ENCODE results near the gene SPATA31C1.

The SPATA31C1 gene

GRCh38 chr9:87880116-87880515 is 37.6 kb upstream of the SPATA31C1 start:
- no peak for DNase-seq (ENCODE audit: insufficient read length)
- TF ChIP-seq POLR2A (IDR thresholded peaks at IDR 0.05; ENCODE audit: low read depth, low read length) (no peak), TAF1 (IDR thresholded peaks at IDR 0.05; ENCODE audit: borderline replicate concordance, low read depth, low read length) (no peak), POLR2AphosphoS5 (IDR thresholded peaks at IDR 0.05; ENCODE audit: low read depth, low read length) (no peak)
- no peak for FAIRE-seq

GRCh38 chr9:87880683-87881082 is 37.1 kb upstream of the SPATA31C1 start:
- DNase-seq (ENCODE audit: insufficient read length) = no peak
- no peak for FAIRE-seq
- TF ChIP-seq TAF1 (IDR thresholded peaks at IDR 0.05; ENCODE audit: borderline replicate concordance, low read depth, low read length) (no peak), POLR2A (IDR thresholded peaks at IDR 0.05; ENCODE audit: low read depth, low read length) (no peak), POLR2AphosphoS5 (IDR thresholded peaks at IDR 0.05; ENCODE audit: low read depth, low read length) (no peak)

- DNase-seq (ENCODE audit: insufficient read length) = no peak
- TF ChIP-seq POLR2AphosphoS5 (IDR thresholded peaks at IDR 0.05; ENCODE audit: low read depth, low read length) = no peak
- no peak for TF ChIP-seq TAF1 (IDR thresholded peaks at IDR 0.05; ENCODE audit: borderline replicate concordance, low read depth, low read length)
- no peak for TF ChIP-seq POLR2A (IDR thresholded peaks at IDR 0.05; ENCODE audit: low read depth, low read length)
- FAIRE-seq = no peak
These were observed 35.1 kb upstream of the SPATA31C1 start, which contains the start of gene SPATA31E1 for GRCh38 chr9:87882627-87883026. TSS of gene SPATA31E1 (plus strand) at chr9:87882877. CDS start at chr9:87882892, 15 bp downstream.

GRCh38 chr9:87883274-87883673 is 34.5 kb upstream of the SPATA31C1 start:
- DNase-seq (ENCODE audit: insufficient read length) = no peak
- FAIRE-seq = no peak
- no peak for TF ChIP-seq TAF1 (IDR thresholded peaks at IDR 0.05; ENCODE audit: borderline replicate concordance, low read depth, low read length)
- TF ChIP-seq POLR2AphosphoS5 (IDR thresholded peaks at IDR 0.05; ENCODE audit: low read depth, low read length) = no peak
- no peak for TF ChIP-seq POLR2A (IDR thresholded peaks at IDR 0.05; ENCODE audit: low read depth, low read length)

- DNase-seq (ENCODE audit: insufficient read length) = no peak
- no peak for FAIRE-seq
- TF ChIP-seq TAF1 (IDR thresholded peaks at IDR 0.05; ENCODE audit: borderline replicate concordance, low read depth, low read length) = no peak
- TF ChIP-seq POLR2A (IDR thresholded peaks at IDR 0.05; ENCODE audit: low read depth, low read length) = no peak
- TF ChIP-seq POLR2AphosphoS5 (IDR thresholded peaks at IDR 0.05; ENCODE audit: low read depth, low read length) = no peak
These were observed 33.8 kb upstream of the SPATA31C1 start for GRCh38 chr9:87883990-87884389.

- FAIRE-seq (no peak), DNase-seq (ENCODE audit: insufficient read length) (no peak)
- TF ChIP-seq POLR2A (IDR thresholded peaks at IDR 0.05; ENCODE audit: low read depth, low read length) (no peak), TAF1 (IDR thresholded peaks at IDR 0.05; ENCODE audit: borderline replicate concordance, low read depth, low read length) (no peak), POLR2AphosphoS5 (IDR thresholded peaks at IDR 0.05; ENCODE audit: low read depth, low read length) (no peak)
These were observed 32.9 kb upstream of the SPATA31C1 start for GRCh38 chr9:87884578-87885459.

- DNase-seq (ENCODE audit: insufficient read length) = no peak
- TF ChIP-seq POLR2A (IDR thresholded peaks at IDR 0.05; ENCODE audit: low read depth, low read length) (no peak), TAF1 (IDR thresholded peaks at IDR 0.05; ENCODE audit: borderline replicate concordance, low read depth, low read length) (no peak), POLR2AphosphoS5 (IDR thresholded peaks at IDR 0.05; ENCODE audit: low read depth, low read length) (no peak)
- FAIRE-seq = no peak
These were observed 32.1 kb upstream of the SPATA31C1 start for GRCh38 chr9:87885484-87886189.

- DNase-seq (ENCODE audit: insufficient read length) = no peak
- TF ChIP-seq POLR2A (IDR thresholded peaks at IDR 0.05; ENCODE audit: low read depth, low read length) (no peak), TAF1 (IDR thresholded peaks at IDR 0.05; ENCODE audit: borderline replicate concordance, low read depth, low read length) (no peak), POLR2AphosphoS5 (IDR thresholded peaks at IDR 0.05; ENCODE audit: low read depth, low read length) (no peak)
- no peak for FAIRE-seq
These were observed 31.4 kb upstream of the SPATA31C1 start for GRCh38 chr9:87886210-87886932.

GRCh38 chr9:87886933-87887505 is 30.7 kb upstream of the SPATA31C1 start:
- DNase-seq (ENCODE audit: insufficient read length) (no peak), FAIRE-seq (no peak)
- no peak for TF ChIP-seq TAF1 (IDR thresholded peaks at IDR 0.05; ENCODE audit: borderline replicate concordance, low read depth, low read length)
- no peak for TF ChIP-seq POLR2AphosphoS5 (IDR thresholded peaks at IDR 0.05; ENCODE audit: low read depth, low read length)
- no peak for TF ChIP-seq POLR2A (IDR thresholded peaks at IDR 0.05; ENCODE audit: low read depth, low read length)

GRCh38 chr9:87887661-87888480 is 29.9 kb upstream of the SPATA31C1 start:
- DNase-seq (ENCODE audit: insufficient read length) (no peak), FAIRE-seq (no peak)
- TF ChIP-seq POLR2AphosphoS5 (IDR thresholded peaks at IDR 0.05; ENCODE audit: low read depth, low read length) (no peak), TAF1 (IDR thresholded peaks at IDR 0.05; ENCODE audit: borderline replicate concordance, low read depth, low read length) (no peak), POLR2A (IDR thresholded peaks at IDR 0.05; ENCODE audit: low read depth, low read length) (no peak)
